PFSK-1 (cell line): ENCODE measurements around the gene TPST1.

ENCODE experiments used
- FOXP2 ChIP-seq: optimal IDR thresholded peaks from 2 replicates; pipeline ENCODE3; 2011; ENCODE audit warnings: borderline replicate concordance, control low read depth, inconsistent platforms; ENCODE audit not compliant: insufficient read depth; ENCODE audit errors: extremely low read length, extremely low read depth
- POLR2AphosphoS5 ChIP-seq: IDR thresholded peaks from 2 replicates; pipeline ENCODE4 v1.6.1; 2012; ENCODE audit warnings: low read depth, mild to moderate bottlenecking, control low read depth, low read length, moderate library complexity
- TAF1 ChIP-seq: IDR thresholded peaks from 2 replicates; pipeline ENCODE4 v1.6.1; 2012; ENCODE audit warnings: low read length, control low read depth, borderline replicate concordance; ENCODE audit not compliant: insufficient read depth
- TF ChIP-seq, protein P1 (sequence below), 2 experiments: IDR thresholded peaks; 2 replicates each; pipeline versions ENCODE4 v1.6.1 to v1.8.0; 2011 to 2012; ENCODE audit warnings: low read depth in 2 of 2, low read length in 2 of 2, control low read depth in 1 of 2, inconsistent platforms in 1 of 2, mild to moderate bottlenecking in 1 of 2, moderate library complexity in 1 of 2; ENCODE audit not compliant: insufficient read depth in 1 of 2

DNA sequence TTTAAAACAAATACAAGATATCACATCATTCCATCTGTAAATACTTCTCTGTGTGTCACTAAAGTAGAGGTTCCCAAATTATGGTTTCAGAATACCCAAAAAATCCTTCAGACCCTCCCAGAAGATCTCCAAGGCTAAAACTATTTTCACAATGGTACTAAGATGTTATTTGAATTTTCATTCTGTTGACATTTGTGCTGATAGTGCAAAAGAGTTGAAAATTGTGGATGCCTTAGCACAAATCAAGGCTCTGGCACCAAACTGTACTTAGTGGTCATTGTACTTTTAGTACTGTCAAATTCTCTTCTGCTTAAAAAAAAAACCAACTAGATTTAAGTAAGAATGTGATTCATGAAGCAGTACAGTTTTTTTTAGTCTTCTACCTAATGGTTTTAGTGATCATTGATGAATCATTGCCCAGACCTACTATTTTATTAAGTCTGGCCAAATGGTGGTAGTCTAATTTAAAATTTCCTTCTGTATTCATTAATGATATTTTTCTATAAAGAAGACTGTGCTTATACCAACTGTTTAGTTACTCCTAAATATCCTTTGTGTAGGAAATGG is 50.5 kb downstream of the TPST1 start:
- TF ChIP-seq POLR2AphosphoS5 (no peak), FOXP2 (no peak), TAF1 (no peak)
- TF ChIP-seq, protein P1, sequence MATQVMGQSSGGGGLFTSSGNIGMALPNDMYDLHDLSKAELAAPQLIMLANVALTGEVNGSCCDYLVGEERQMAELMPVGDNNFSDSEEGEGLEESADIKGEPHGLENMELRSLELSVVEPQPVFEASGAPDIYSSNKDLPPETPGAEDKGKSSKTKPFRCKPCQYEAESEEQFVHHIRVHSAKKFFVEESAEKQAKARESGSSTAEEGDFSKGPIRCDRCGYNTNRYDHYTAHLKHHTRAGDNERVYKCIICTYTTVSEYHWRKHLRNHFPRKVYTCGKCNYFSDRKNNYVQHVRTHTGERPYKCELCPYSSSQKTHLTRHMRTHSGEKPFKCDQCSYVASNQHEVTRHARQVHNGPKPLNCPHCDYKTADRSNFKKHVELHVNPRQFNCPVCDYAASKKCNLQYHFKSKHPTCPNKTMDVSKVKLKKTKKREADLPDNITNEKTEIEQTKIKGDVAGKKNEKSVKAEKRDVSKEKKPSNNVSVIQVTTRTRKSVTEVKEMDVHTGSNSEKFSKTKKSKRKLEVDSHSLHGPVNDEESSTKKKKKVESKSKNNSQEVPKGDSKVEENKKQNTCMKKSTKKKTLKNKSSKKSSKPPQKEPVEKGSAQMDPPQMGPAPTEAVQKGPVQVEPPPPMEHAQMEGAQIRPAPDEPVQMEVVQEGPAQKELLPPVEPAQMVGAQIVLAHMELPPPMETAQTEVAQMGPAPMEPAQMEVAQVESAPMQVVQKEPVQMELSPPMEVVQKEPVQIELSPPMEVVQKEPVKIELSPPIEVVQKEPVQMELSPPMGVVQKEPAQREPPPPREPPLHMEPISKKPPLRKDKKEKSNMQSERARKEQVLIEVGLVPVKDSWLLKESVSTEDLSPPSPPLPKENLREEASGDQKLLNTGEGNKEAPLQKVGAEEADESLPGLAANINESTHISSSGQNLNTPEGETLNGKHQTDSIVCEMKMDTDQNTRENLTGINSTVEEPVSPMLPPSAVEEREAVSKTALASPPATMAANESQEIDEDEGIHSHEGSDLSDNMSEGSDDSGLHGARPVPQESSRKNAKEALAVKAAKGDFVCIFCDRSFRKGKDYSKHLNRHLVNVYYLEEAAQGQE (IDR thresholded peaks at IDR 0.05; ENCODE audit: insufficient read depth in 1 of 2, low read depth in 2 of 2, low read length in 2 of 2): no peak
